Osteoblast (primary cell): ENCODE measurements around the gene HRK. TPM values are rescaled to one million over a fixed set of nuclear protein-coding genes. Genes with fewer than 3 reads are reported as not detected.

Experiments used
- DNase-seq: peaks from one replicate; pipeline ENCODE4 v3.0.0; 2011; ENCODE audit warnings: low spot score, mixed read lengths; ENCODE audit not compliant: insufficient read length; ENCODE audit errors: missing footprints
- H2AFZ ChIP-seq: 2 replicates; pipeline ENCODE4 v1.6.0; 2011; ENCODE audit warnings: mild to moderate bottlenecking, low read length
- H3K27ac ChIP-seq: 2 replicates; pipeline ENCODE4 v1.5.1; 2011; ENCODE audit warnings: mild to moderate bottlenecking, low read depth, low read length, moderate library complexity
- H3K27me3 ChIP-seq: 2 replicates; pipeline ENCODE4 v1.6.0; 2012; ENCODE audit warnings: mild to moderate bottlenecking, control low read depth, inconsistent platforms, low read length, moderate library complexity; ENCODE audit not compliant: insufficient read depth
- H3K36me3 ChIP-seq: 2 replicates; pipeline ENCODE4 v1.5.1; 2011; ENCODE audit warnings: mild to moderate bottlenecking, low read length, control low read depth, moderate library complexity; ENCODE audit not compliant: insufficient read depth
- H3K4me1 ChIP-seq: 2 replicates; pipeline ENCODE4 v1.5.1; 2011; ENCODE audit warnings: mild to moderate bottlenecking, low read length, control low read depth, moderate library complexity; ENCODE audit not compliant: insufficient read depth
- H3K4me2 ChIP-seq: 2 replicates; pipeline ENCODE4 v1.6.0; 2011; ENCODE audit warnings: mild to moderate bottlenecking, low read length; ENCODE audit not compliant: insufficient read depth
- H3K4me3 ChIP-seq: fragments of 200-600 bp; sonication (generic); 3 replicates; pipeline ENCODE4 v1.5.1; 2012; ENCODE audit warnings: mild to moderate bottlenecking, low read length, inconsistent platforms; ENCODE audit not compliant: insufficient read depth
- H3K79me2 ChIP-seq: 2 replicates; pipeline ENCODE4 v1.6.0; 2012; ENCODE audit warnings: mild to moderate bottlenecking, low read length, control low read depth, inconsistent platforms; ENCODE audit not compliant: insufficient read depth
- H3K9me3 ChIP-seq: 2 replicates; pipeline ENCODE4 v1.5.1; 2011; ENCODE audit warnings: low read depth, low read length, control low read depth
- H4K20me1 ChIP-seq: 2 replicates; pipeline ENCODE4 v1.6.0; 2012; ENCODE audit warnings: mild to moderate bottlenecking, low read length, control low read depth; ENCODE audit not compliant: insufficient read depth
- total RNA-seq: library from RNA; depleted of rRNA; stranded (reverse); fragments of >200 nt; gene quantifications from 2 replicates; pipeline ENCODE4 v1.2.3, GENCODE V29; 2012
- TF ChIP-seq, protein P1 (sequence below): IDR thresholded peaks from 2 replicates; pipeline ENCODE4 v1.5.1; 2011; ENCODE audit warnings: mild to moderate bottlenecking, low read depth, low read length, moderate library complexity; ENCODE audit errors: extremely low read depth

Gene HRK
- total RNA-seq, 1 donor: under 0.01 TPM

DNA sequence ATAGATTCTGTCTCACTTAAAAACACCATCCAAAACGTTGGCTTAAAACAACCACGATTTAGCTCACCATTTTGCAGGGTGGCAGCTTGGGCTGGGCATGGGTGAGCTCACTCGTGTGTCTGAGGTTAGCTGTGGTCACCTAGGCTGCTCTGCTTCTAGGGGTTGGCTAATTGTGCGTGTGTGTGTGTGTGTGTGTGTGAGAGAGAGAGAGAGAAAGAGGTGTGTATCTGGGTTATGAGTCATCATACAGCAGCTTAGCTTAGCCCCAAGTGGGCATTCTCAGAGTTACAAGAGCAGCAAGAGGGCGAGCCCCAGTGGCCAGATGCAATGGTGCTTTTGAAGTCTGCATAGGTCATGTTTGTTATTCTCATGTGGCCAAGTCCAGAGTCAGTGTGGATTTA, 35.5 kb upstream of the HRK start:
- H3K9me3 ChIP-seq: no peaks in the 10 kb centered on the region
- H3K4me1 ChIP-seq: peaks cover 16% of the 10 kb centered on the region
- H3K27me3 ChIP-seq: no peaks in the 10 kb centered on the region
- H3K36me3 ChIP-seq: peaks cover 3% of the 10 kb centered on the region
- peaks cover 63% of the 10 kb centered on the region for H4K20me1 ChIP-seq
- TF ChIP-seq, protein P1, sequence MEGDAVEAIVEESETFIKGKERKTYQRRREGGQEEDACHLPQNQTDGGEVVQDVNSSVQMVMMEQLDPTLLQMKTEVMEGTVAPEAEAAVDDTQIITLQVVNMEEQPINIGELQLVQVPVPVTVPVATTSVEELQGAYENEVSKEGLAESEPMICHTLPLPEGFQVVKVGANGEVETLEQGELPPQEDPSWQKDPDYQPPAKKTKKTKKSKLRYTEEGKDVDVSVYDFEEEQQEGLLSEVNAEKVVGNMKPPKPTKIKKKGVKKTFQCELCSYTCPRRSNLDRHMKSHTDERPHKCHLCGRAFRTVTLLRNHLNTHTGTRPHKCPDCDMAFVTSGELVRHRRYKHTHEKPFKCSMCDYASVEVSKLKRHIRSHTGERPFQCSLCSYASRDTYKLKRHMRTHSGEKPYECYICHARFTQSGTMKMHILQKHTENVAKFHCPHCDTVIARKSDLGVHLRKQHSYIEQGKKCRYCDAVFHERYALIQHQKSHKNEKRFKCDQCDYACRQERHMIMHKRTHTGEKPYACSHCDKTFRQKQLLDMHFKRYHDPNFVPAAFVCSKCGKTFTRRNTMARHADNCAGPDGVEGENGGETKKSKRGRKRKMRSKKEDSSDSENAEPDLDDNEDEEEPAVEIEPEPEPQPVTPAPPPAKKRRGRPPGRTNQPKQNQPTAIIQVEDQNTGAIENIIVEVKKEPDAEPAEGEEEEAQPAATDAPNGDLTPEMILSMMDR: peak; percentile 29
- H3K79me2 ChIP-seq: peaks cover 85% of the 10 kb centered on the region
- peak overlapping the region; percentile 5 for H3K27ac ChIP-seq
- H3K4me2 ChIP-seq: peak overlapping the region; percentile 3
- no peak overlapping the region for H3K4me3 ChIP-seq
- no peak overlapping the region for H2AFZ ChIP-seq
- DNase-seq: peak; percentile 85

DNA sequence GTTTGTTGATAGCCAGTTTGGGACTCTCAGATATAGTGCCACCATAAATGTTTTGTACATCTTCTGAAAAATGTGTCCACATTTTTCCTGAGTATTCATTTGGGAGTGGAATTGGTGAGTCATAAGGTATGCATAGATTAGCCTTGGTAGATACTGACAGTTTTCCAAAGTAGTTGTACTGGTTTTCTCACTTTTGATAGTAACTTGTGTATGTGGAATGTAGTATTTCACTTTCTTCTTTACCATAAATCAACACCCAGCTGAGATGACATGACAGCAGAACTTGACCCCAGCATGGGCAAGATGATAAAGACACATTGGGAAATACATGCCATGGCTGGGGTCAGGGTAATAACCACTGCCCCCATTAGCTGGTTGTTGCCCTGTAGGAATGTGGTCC, 34.9 kb upstream of the HRK start:
- H3K27ac ChIP-seq: peak overlapping the region; percentile 5
- H3K79me2 ChIP-seq: peaks cover 87% of the 10 kb centered on the region
- peaks cover 3% of the 10 kb centered on the region for H3K36me3 ChIP-seq

DNA sequence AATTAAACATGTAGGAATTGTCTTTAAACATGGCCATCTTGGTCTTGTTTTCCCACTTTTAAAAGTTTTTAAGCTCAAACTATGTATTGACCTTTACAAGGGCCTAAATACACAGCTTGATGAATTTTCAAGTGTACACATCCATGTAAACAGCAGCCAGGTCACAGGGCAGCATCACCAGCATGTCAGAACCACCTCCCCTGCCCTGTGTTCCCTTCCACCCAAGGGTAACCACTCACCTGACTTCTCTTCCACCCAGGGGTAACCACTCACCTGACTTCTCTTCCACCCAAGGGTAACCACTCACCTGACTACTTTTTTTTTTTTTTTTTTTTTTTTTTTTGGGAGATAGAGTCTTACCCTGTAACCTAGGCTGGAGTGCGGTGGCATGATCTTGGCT, 34.1 kb upstream of the HRK start:
- peaks cover 3% of the 10 kb centered on the region for H3K36me3 ChIP-seq

More for the DNA sequence above, 34.9 kb upstream of the HRK start:
- DNase-seq: peak; percentile 47
- H3K4me3 ChIP-seq: no peak overlapping the region
- TF ChIP-seq, protein P1: no peak
- H3K27me3 ChIP-seq: no peaks in the 10 kb centered on the region
- peaks cover 59% of the 10 kb centered on the region for H4K20me1 ChIP-seq
- no peak overlapping the region for H2AFZ ChIP-seq
- peaks cover 18% of the 10 kb centered on the region for H3K4me1 ChIP-seq
- H3K4me2 ChIP-seq: no peak overlapping the region
- no peaks in the 10 kb centered on the region for H3K9me3 ChIP-seq

DNA sequence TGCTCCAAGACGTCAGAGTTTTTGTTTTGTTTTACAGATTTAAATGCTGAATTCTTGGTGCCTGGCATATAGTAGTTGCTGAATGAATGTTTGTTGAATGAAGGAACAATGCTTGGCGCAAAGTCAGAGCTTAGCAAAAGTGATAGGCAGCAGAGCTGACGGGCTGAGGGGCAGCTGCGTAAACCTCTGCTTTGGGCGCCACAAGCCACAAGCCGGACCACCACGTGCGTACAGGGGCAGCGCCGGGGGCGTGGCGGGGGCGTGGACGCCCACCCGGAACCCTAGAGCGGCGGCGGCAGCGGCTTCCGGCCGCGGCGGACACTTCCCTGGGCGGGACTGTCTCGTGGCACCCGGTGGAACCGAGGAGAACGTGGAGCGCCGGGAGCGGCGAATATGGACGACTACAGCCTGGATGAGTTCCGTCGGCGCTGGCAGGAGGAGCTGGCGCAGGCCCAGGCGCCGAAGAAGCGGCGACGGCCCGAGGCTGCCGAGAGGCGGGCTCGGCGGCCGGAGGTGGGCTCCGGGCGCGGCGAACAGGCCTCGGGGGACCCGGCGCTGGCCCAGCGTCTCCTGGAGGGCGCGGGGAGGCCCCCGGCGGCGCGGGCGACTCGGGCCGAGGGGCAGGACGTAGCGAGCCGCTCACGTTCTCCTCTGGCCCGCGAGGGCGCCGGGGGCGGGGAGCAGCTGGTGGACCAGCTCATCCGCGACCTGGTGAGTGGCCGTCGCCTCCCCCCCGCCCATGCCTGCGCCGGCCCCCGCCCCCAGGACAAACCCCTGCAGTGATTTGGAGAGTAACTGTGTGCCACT, 29.6 kb upstream of the HRK start, which contains the start of gene FBXW8:
Gene FBXW8 (plus strand): TSS at position 306 of the 807 bp plus-strand sequence. CDS start 88 bp downstream, at position 394.
- Histone ChIP-seq H3K27me3 (no peaks in the 10 kb centered on the region), H3K27ac (peak within 1 kb of the TSS; percentile 78), H3K4me1 (peaks cover 9% of the 10 kb centered on the region), H3K36me3 (peaks cover 3% of the 10 kb centered on the region), H3K79me2 (peaks cover 49% of the 10 kb centered on the region), H3K4me3 (peak within 1 kb of the TSS; percentile 81), H3K4me2 (peak within 1 kb of the TSS; percentile 88), H4K20me1 (peaks cover 17% of the 10 kb centered on the region), H3K9me3 (no peaks in the 10 kb centered on the region), H2AFZ (peak within 1 kb of the TSS; percentile 91)
- peak; percentile 97 for DNase-seq
- TF ChIP-seq, protein P1: no peak

More for the DNA sequence above, 34.1 kb upstream of the HRK start:
- Histone ChIP-seq H2AFZ (no peak overlapping the region), H3K4me2 (no peak overlapping the region), H3K79me2 (peaks cover 87% of the 10 kb centered on the region), H4K20me1 (peaks cover 52% of the 10 kb centered on the region), H3K4me3 (no peak overlapping the region), H3K27ac (no peak overlapping the region), H3K9me3 (no peaks in the 10 kb centered on the region), H3K27me3 (no peaks in the 10 kb centered on the region), H3K4me1 (peaks cover 20% of the 10 kb centered on the region)
- no peak for DNase-seq
- TF ChIP-seq, protein P1: no peak
